Upper lobe of right lung (tissue), 1 donor: ENCODE measurements around the gene TIMM10. TPM values are rescaled to one million over a fixed set of nuclear protein-coding genes. Genes with fewer than 3 reads are reported as not detected.
A peak's percentile ranks its signal among the peaks of the same experiment; 100 is the strongest.

Experiments
- ATAC-seq: fragments of 200-7000 bp; cut with Tn5 transposase; one replicate; pipeline ENCODE4 v1.9.1; 2020; ENCODE audit warnings: mild to moderate bottlenecking, moderate library complexity
- DNase-seq: peaks from one replicate; pipeline ENCODE4 v3.0.0-alpha.2; 2020
- H3K27ac ChIP-seq: fragments of 200-600 bp; one replicate; pipeline ENCODE4 v1.8.0; 2022
- H3K27me3 ChIP-seq: fragments of 200-600 bp; one replicate; pipeline ENCODE4 v1.8.0; 2022; ENCODE audit warnings: mild to moderate bottlenecking
- H3K36me3 ChIP-seq: fragments of 200-600 bp; one replicate; pipeline ENCODE4 v1.8.0; 2022
- H3K4me1 ChIP-seq: fragments of 200-600 bp; one replicate; pipeline ENCODE4 v1.8.0; 2022
- H3K4me3 ChIP-seq: fragments of 200-600 bp; one replicate; pipeline ENCODE4 v1.8.0; 2022; ENCODE audit warnings: mild to moderate bottlenecking
- H3K9me3 ChIP-seq: fragments of 200-600 bp; one replicate; pipeline ENCODE4 v1.8.0; 2022
- intact Hi-C: fragments of 100-400 bp; cut with DNase I; formaldehyde crosslinking; loops from one replicate; pipeline ENCODE4 v1.11.0; 2022
- total RNA-seq: library from RNA; stranded (reverse); fragmentation: NEBNext Ultra II Directional; extraction: Animal tissue kit (Norgen Biotek cat#: 25700); gene quantifications from one replicate; pipeline ENCODE4 v1.2.1, GENCODE V29; 2021
- TF ChIP-seq, protein P1 (sequence below): fragments of 200-600 bp; IDR thresholded peaks from one replicate; pipeline ENCODE4 v1.8.0; 2022; ENCODE audit warnings: antibody characterized with exemption
- donor health status: DM: no; HTN: yes; CAD: no; lungs with severe emphysema.

The TIMM10 gene
- total RNA-seq, 1 donor from 2014 or later: 34.7 TPM

DNA sequence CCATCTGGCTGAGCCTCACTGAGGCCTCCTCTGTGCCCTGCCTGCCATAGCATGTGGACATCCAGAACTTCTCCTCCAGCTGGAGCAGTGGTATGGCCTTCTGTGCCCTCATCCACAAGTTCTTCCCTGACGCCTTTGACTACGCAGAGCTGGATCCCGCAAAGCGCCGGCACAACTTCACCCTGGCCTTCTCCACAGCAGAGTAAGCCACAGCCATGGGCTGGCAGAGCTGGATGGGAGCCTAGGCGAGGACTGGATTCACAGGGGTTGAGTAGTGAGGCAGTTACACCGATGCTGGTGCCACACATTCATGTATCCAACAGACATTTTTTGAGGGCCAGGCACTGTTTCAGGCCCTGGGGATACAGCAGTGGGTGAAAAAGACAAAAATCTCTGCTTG is 15.9 kb upstream of the TIMM10 start:
- DNase-seq: no peak
- H3K4me1 ChIP-seq: no peaks in the 10 kb centered on the region
- intact Hi-C loops: no loop called here
- H3K9me3 ChIP-seq: no peaks in the 10 kb centered on the region
- H3K36me3 ChIP-seq: peaks cover 30% of the 10 kb centered on the region
- ATAC-seq: no peak
- H3K27me3 ChIP-seq: no peaks in the 10 kb centered on the region
- TF ChIP-seq, protein P1, sequence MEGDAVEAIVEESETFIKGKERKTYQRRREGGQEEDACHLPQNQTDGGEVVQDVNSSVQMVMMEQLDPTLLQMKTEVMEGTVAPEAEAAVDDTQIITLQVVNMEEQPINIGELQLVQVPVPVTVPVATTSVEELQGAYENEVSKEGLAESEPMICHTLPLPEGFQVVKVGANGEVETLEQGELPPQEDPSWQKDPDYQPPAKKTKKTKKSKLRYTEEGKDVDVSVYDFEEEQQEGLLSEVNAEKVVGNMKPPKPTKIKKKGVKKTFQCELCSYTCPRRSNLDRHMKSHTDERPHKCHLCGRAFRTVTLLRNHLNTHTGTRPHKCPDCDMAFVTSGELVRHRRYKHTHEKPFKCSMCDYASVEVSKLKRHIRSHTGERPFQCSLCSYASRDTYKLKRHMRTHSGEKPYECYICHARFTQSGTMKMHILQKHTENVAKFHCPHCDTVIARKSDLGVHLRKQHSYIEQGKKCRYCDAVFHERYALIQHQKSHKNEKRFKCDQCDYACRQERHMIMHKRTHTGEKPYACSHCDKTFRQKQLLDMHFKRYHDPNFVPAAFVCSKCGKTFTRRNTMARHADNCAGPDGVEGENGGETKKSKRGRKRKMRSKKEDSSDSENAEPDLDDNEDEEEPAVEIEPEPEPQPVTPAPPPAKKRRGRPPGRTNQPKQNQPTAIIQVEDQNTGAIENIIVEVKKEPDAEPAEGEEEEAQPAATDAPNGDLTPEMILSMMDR: no peak
- H3K27ac ChIP-seq: no peak overlapping the region
- H3K4me3 ChIP-seq: no peak overlapping the region

- no peak for ATAC-seq
- DNase-seq: no peak
- intact Hi-C loops: no loop called here
Measured at GRCh38 chr11:57545883-57546282, 15.3 kb upstream of the TIMM10 start.

GRCh38 chr11:57544566-57544965 is 14.0 kb upstream of the TIMM10 start:
- DNase-seq: no peak
- intact Hi-C loops: no loop called here
- no peak overlapping the region for H3K27ac ChIP-seq
- peaks cover 11% of the 10 kb centered on the region for H3K36me3 ChIP-seq
- no peaks in the 10 kb centered on the region for H3K9me3 ChIP-seq
- no peaks in the 10 kb centered on the region for H3K4me1 ChIP-seq
- TF ChIP-seq, protein P1: no peak
- no peak overlapping the region for H3K4me3 ChIP-seq
- no peak for ATAC-seq
- no peaks in the 10 kb centered on the region for H3K27me3 ChIP-seq

More at GRCh38 chr11:57545883-57546282, 15.3 kb upstream of the TIMM10 start:
- TF ChIP-seq, protein P1: no peak
- no peaks in the 10 kb centered on the region for H3K9me3 ChIP-seq
- H3K27ac ChIP-seq: no peak overlapping the region
- no peaks in the 10 kb centered on the region for H3K27me3 ChIP-seq
- no peak overlapping the region for H3K4me3 ChIP-seq
- H3K4me1 ChIP-seq: no peaks in the 10 kb centered on the region
- H3K36me3 ChIP-seq: peaks cover 24% of the 10 kb centered on the region

DNA sequence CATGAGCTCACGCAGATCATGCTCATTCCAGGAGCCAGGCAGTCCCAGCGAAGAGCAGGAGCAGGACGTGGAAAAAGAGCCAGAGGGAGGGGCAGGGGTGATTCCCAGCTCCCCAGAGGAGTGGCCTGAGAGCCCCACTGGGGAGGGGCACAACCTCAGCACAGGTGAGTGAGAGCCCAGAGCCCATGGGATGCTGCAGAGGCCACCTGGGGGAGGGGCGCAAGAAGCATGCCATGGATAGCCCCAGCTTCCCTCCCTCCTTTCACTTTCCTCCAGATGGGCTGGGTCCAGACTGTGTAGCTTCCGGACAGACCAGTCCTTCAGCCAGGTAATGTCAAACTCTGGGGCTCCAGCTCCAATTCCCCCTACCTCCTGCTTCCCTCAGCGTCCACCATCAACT is 13.0 kb upstream of the TIMM10 start:
- no peaks in the 10 kb centered on the region for H3K27me3 ChIP-seq
- no peak for DNase-seq
- intact Hi-C loops: no loop called here
- ATAC-seq: peak; percentile 12
- TF ChIP-seq, protein P1: no peak
- H3K27ac ChIP-seq: no peak overlapping the region
- peaks cover 8% of the 10 kb centered on the region for H3K36me3 ChIP-seq
- no peaks in the 10 kb centered on the region for H3K4me1 ChIP-seq
- H3K9me3 ChIP-seq: no peaks in the 10 kb centered on the region
- H3K4me3 ChIP-seq: no peak overlapping the region

- Histone ChIP-seq H3K4me3 (no peak overlapping the region), H3K4me1 (no peaks in the 10 kb centered on the region), H3K36me3 (peaks cover 8% of the 10 kb centered on the region), H3K9me3 (no peaks in the 10 kb centered on the region), H3K27ac (no peak overlapping the region), H3K27me3 (no peaks in the 10 kb centered on the region)
- DNase-seq (no peak), ATAC-seq (no peak)
- TF ChIP-seq, protein P1: no peak
- intact Hi-C loops: no loop called here
Measured at GRCh38 chr11:57542582-57542981, 12.0 kb upstream of the TIMM10 start.

GRCh38 chr11:57541169-57541568 is 10.6 kb upstream of the TIMM10 start:
- Histone ChIP-seq H3K27ac (no peak overlapping the region), H3K4me3 (no peak overlapping the region), H3K4me1 (no peaks in the 10 kb centered on the region), H3K36me3 (no peaks in the 10 kb centered on the region), H3K27me3 (no peaks in the 10 kb centered on the region), H3K9me3 (no peaks in the 10 kb centered on the region)
- TF ChIP-seq, protein P1: no peak
- intact Hi-C loops: no loop called here
- ATAC-seq (no peak), DNase-seq (no peak)
